Karpas-422 (cell line): ENCODE results near the gene ELFN2. TPM values are rescaled to one million over a fixed set of nuclear protein-coding genes. Genes with fewer than 3 reads are reported as not detected.

Experiments
- DNase-seq: peaks from one replicate; pipeline ENCODE4 v3.0.0-alpha.2; 2015
- H2AFZ ChIP-seq: fragments of 200-600 bp; sonication (generic); 2 replicates; pipeline ENCODE4 v1.6.1; 2014; ENCODE audit warnings: antibody characterized with exemption, low read length, mixed read lengths
- H3K27ac ChIP-seq: fragments of 200-600 bp; sonication (generic); 2 replicates; pipeline ENCODE4 v1.5.1; 2014; ENCODE audit warnings: mild to moderate bottlenecking, low read length, moderate library complexity
- H3K27me3 ChIP-seq: fragments of 200-600 bp; sonication (generic); 2 replicates; pipeline ENCODE4 v1.6.1; 2014; ENCODE audit warnings: low read length, mixed read lengths
- H3K36me3 ChIP-seq: fragments of 200-600 bp; sonication (generic); 2 replicates; pipeline ENCODE4 v1.6.1; 2014; ENCODE audit warnings: low read length, mixed read lengths; ENCODE audit not compliant: insufficient read depth
- H3K4me1 ChIP-seq: fragments of 200-600 bp; sonication (generic); 2 replicates; pipeline ENCODE4 v1.6.1; 2014; ENCODE audit warnings: mild to moderate bottlenecking, low read length, mixed read lengths
- H3K4me2 ChIP-seq: fragments of 200-600 bp; sonication (generic); 2 replicates; pipeline ENCODE4 v1.6.1; 2014; ENCODE audit warnings: low read length, low read depth, mild to moderate bottlenecking; ENCODE audit not compliant: poor library complexity, severe bottlenecking
- H3K4me3 ChIP-seq: fragments of 200-600 bp; sonication (generic); 2 replicates; pipeline ENCODE4 v1.5.1; 2014; ENCODE audit warnings: mild to moderate bottlenecking, antibody characterized with exemption, low read length, mixed read lengths
- H3K79me2 ChIP-seq: fragments of 200-600 bp; sonication (generic); 2 replicates; pipeline ENCODE4 v1.6.1; 2014; ENCODE audit warnings: mild to moderate bottlenecking, low read length, mixed read lengths
- H3K9ac ChIP-seq: fragments of 200-600 bp; sonication (generic); 2 replicates; pipeline ENCODE4 v1.6.0; 2014; ENCODE audit warnings: low read length
- H3K9me2 ChIP-seq: fragments of 200-600 bp; sonication (generic), shearing (Covaris generic); replicated peaks from 2 replicates; pipeline ENCODE4 v1.6.0; 2014; ENCODE audit warnings: mild to moderate bottlenecking, low read length, moderate library complexity; ENCODE audit not compliant: insufficient read depth
- H3K9me3 ChIP-seq: fragments of 300-700, 200-600 bp; sonication (generic); 2 replicates; pipeline ENCODE4 v1.6.1; 2014; ENCODE audit warnings: low read length, mixed read lengths
- H4K20me1 ChIP-seq: fragments of 200-600 bp; sonication (generic); 2 replicates; pipeline ENCODE4 v1.6.1; 2014; ENCODE audit warnings: mild to moderate bottlenecking, antibody characterized with exemption, low read length, low read depth; ENCODE audit not compliant: insufficient read depth
- total RNA-seq: library from RNA; depleted of rRNA; stranded (reverse); fragments of >200 nt; shearing (Covaris generic); gene quantifications from 2 replicates; pipeline ENCODE4 v1.2.3, GENCODE V29; 2014; ENCODE audit warnings: low replicate concordance

ELFN2 gene
- total RNA-seq, 1 experiment from 2014 or later = not detected

- Histone ChIP-seq H3K4me3 (no peak overlapping the region), H3K27ac (no peak overlapping the region), H3K4me1 (peaks cover 5% of the 10 kb centered on the region), H3K27me3 (no peaks in the 10 kb centered on the region), H3K4me2 (no peak overlapping the region), H3K9me2 (no peaks in the 10 kb centered on the region), H3K79me2 (no peaks in the 10 kb centered on the region), H3K9me3 (no peaks in the 10 kb centered on the region), H3K9ac (no peak overlapping the region), H4K20me1 (peaks cover 8% of the 10 kb centered on the region; the same call in 1 of the 2 replicates), H2AFZ (no peak overlapping the region), H3K36me3 (no peaks in the 10 kb centered on the region)
- no peak for DNase-seq
These were observed 38.7 kb downstream of the ELFN2 start for GRCh38 chr22:37388538-37388937.

GRCh38 chr22:37387793-37388192, 39.5 kb downstream of the ELFN2 start:
- Histone ChIP-seq H3K4me2 (no peak overlapping the region), H2AFZ (no peak overlapping the region), H3K9ac (no peak overlapping the region), H3K4me3 (no peak overlapping the region), H3K9me2 (no peaks in the 10 kb centered on the region), H3K27me3 (no peaks in the 10 kb centered on the region), H4K20me1 (peaks cover 8% of the 10 kb centered on the region; the same call in 1 of the 2 replicates), H3K27ac (no peak overlapping the region), H3K9me3 (no peaks in the 10 kb centered on the region), H3K79me2 (no peaks in the 10 kb centered on the region), H3K4me1 (peaks cover 12% of the 10 kb centered on the region), H3K36me3 (no peaks in the 10 kb centered on the region)
- DNase-seq = no peak

- Histone ChIP-seq H3K4me1 (peaks cover 21% of the 10 kb centered on the region), H3K36me3 (no peaks in the 10 kb centered on the region), H3K4me3 (no peak overlapping the region)
These were observed 40.8 kb downstream of the ELFN2 start for GRCh38 chr22:37386441-37386840.

GRCh38 chr22:37384691-37385090, 42.6 kb downstream of the ELFN2 start:
- H3K4me3 ChIP-seq = no peak overlapping the region
- no peaks in the 10 kb centered on the region for H3K36me3 ChIP-seq
- H3K9me3 ChIP-seq = no peaks in the 10 kb centered on the region
- H2AFZ ChIP-seq = no peak overlapping the region
- peaks cover 8% of the 10 kb centered on the region; the same call in 1 of the 2 replicates for H4K20me1 ChIP-seq
- H3K9me2 ChIP-seq = no peaks in the 10 kb centered on the region
- no peaks in the 10 kb centered on the region for H3K79me2 ChIP-seq
- peaks cover 37% of the 10 kb centered on the region for H3K4me1 ChIP-seq
- H3K27ac ChIP-seq = no peak overlapping the region
- no peaks in the 10 kb centered on the region for H3K27me3 ChIP-seq
- no peak for DNase-seq
- H3K9ac ChIP-seq = no peak overlapping the region
- H3K4me2 ChIP-seq = no peak overlapping the region

More at GRCh38 chr22:37386441-37386840, 40.8 kb downstream of the ELFN2 start:
- Histone ChIP-seq H3K9me2 (no peaks in the 10 kb centered on the region), H3K9me3 (no peaks in the 10 kb centered on the region), H3K27me3 (no peaks in the 10 kb centered on the region), H3K9ac (no peak overlapping the region), H3K4me2 (no peak overlapping the region), H3K27ac (no peak overlapping the region), H2AFZ (no peak overlapping the region), H4K20me1 (peaks cover 8% of the 10 kb centered on the region; the same call in 1 of the 2 replicates), H3K79me2 (no peaks in the 10 kb centered on the region)
- no peak for DNase-seq

- Histone ChIP-seq H3K4me3 (no peak overlapping the region), H3K4me1 (peaks cover 50% of the 10 kb centered on the region)
These were observed 43.9 kb downstream of the ELFN2 start for GRCh38 chr22:37383341-37383740.

GRCh38 chr22:37381489-37381888, 45.8 kb downstream of the ELFN2 start:
- H3K9me3 ChIP-seq = no peaks in the 10 kb centered on the region
- no peak for DNase-seq
- no peaks in the 10 kb centered on the region for H3K36me3 ChIP-seq
- no peaks in the 10 kb centered on the region for H3K79me2 ChIP-seq
- H4K20me1 ChIP-seq = peaks cover 13% of the 10 kb centered on the region; the same call in 1 of the 2 replicates
- H3K9me2 ChIP-seq = no peaks in the 10 kb centered on the region
- peaks cover 69% of the 10 kb centered on the region for H3K4me1 ChIP-seq
- H3K27ac ChIP-seq = no peak overlapping the region
- H3K27me3 ChIP-seq = no peaks in the 10 kb centered on the region
- H3K4me2 ChIP-seq = peak overlapping the region; percentile 26
- no peak overlapping the region for H3K4me3 ChIP-seq
- H3K9ac ChIP-seq = no peak overlapping the region
- no peak overlapping the region for H2AFZ ChIP-seq

More at GRCh38 chr22:37383341-37383740, 43.9 kb downstream of the ELFN2 start:
- Histone ChIP-seq H3K79me2 (no peaks in the 10 kb centered on the region), H4K20me1 (peaks cover 13% of the 10 kb centered on the region; the same call in 1 of the 2 replicates), H3K9ac (no peak overlapping the region), H3K4me2 (peak overlapping the region; percentile 28), H3K27me3 (no peaks in the 10 kb centered on the region), H3K9me2 (no peaks in the 10 kb centered on the region), H2AFZ (no peak overlapping the region), H3K36me3 (no peaks in the 10 kb centered on the region), H3K9me3 (no peaks in the 10 kb centered on the region), H3K27ac (no peak overlapping the region)
- DNase-seq = peak; percentile 71

GRCh38 chr22:37379722-37380121, 47.6 kb downstream of the ELFN2 start:
- Histone ChIP-seq H3K4me3 (no peak overlapping the region), H3K9me3 (no peaks in the 10 kb centered on the region), H3K27me3 (no peaks in the 10 kb centered on the region), H3K4me2 (peak overlapping the region; percentile 57), H3K9me2 (no peaks in the 10 kb centered on the region), H3K36me3 (no peaks in the 10 kb centered on the region), H3K4me1 (peaks cover 80% of the 10 kb centered on the region), H3K27ac (peak overlapping the region; percentile 27; the same call in 1 of the 2 replicates), H2AFZ (no peak overlapping the region), H3K79me2 (no peaks in the 10 kb centered on the region), H3K9ac (0 out of 2 replicates have a peak overlapping the region, but pooled peaks have one; percentile 17), H4K20me1 (peaks cover 8% of the 10 kb centered on the region; the same call in 1 of the 2 replicates)
- DNase-seq = no peak

GRCh38 chr22:37379085-37379484, 48.2 kb downstream of the ELFN2 start:
- Histone ChIP-seq H3K4me2 (peak overlapping the region; percentile 57), H3K27me3 (no peaks in the 10 kb centered on the region)

More at GRCh38 chr22:37379085-37379484, 48.2 kb downstream of the ELFN2 start:
- Histone ChIP-seq H3K79me2 (no peaks in the 10 kb centered on the region), H3K4me1 (peaks cover 80% of the 10 kb centered on the region), H3K9me3 (no peaks in the 10 kb centered on the region), H3K4me3 (peak overlapping the region; percentile 17; the same call in 1 of the 2 replicates), H3K9me2 (no peaks in the 10 kb centered on the region), H3K36me3 (no peaks in the 10 kb centered on the region), H4K20me1 (peaks cover 8% of the 10 kb centered on the region; the same call in 1 of the 2 replicates), H3K9ac (peak overlapping the region; percentile 41), H2AFZ (no peak overlapping the region), H3K27ac (peak overlapping the region; percentile 69)
- peak; percentile 61 for DNase-seq
